GM12892 (cell line): Measurements from ENCODE around the gene CDC45.

Source experiments
- POLR2A ChIP-seq: IDR thresholded peaks from 2 replicates; pipeline ENCODE4 v1.6.1; 2011; ENCODE audit warnings: low read depth, low read length, control low read depth
- POLR2AphosphoS5 ChIP-seq: IDR thresholded peaks from 2 replicates; pipeline ENCODE4 v1.6.1; 2011; ENCODE audit warnings: low read depth, low read length, control low read depth
- TAF1 ChIP-seq: IDR thresholded peaks from 2 replicates; pipeline ENCODE4 v1.6.1; 2011; ENCODE audit warnings: low read depth, mild to moderate bottlenecking, control low read depth, low read length, borderline replicate concordance

DNA sequence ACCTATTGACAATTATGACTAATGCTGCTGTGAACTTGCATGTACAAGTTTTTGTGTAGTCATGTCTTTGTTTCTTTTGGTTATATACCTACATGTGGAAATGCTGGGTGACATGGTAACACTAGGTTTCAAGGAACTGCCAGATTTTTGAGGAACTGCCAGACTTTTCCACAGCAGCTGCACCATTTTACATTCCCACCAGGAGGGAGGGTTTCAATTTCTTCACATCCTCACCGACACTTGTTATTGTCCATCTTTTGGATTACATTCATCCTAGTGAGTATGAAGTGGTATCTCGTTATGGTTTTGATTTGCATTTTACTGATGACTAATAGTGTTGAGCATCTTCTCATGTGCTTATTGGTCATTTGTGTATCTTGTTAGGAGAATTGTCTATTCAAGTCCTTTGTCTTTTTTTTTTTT, 31.2 kb downstream of the CDC45 start:
- TF ChIP-seq POLR2A (no peak), TAF1 (no peak), POLR2AphosphoS5 (no peak)
